Breast epithelium (tissue), 3 donors: ENCODE results near the gene TMEM253.

ENCODE experiments used
- CTCF ChIP-seq, 3 donors: fragments of 450-650 bp; IDR thresholded peaks; one replicate each; pipeline ENCODE4 v1.5.1; 2016 to 2017; ENCODE audit warnings: antibody characterized with exemption in 3 of 3, mild to moderate bottlenecking in 3 of 3, moderate library complexity in 3 of 3
- POLR2A ChIP-seq: fragments of 450-650 bp; IDR thresholded peaks from one replicate; pipeline ENCODE4 v1.6.1; 2016; ENCODE audit warnings: antibody characterized with exemption, mild to moderate bottlenecking, moderate library complexity
- POLR2AphosphoS5 ChIP-seq, 3 donors: sonication (generic); formaldehyde crosslinking; IDR thresholded peaks; one replicate each; pipeline ENCODE4 v1.6.1; 2017; ENCODE audit warnings: antibody characterized with exemption in 3 of 3

- no peak for TF ChIP-seq CTCF (IDR thresholded peaks at IDR 0.05)
- TF ChIP-seq POLR2A = no peak
- no peak for TF ChIP-seq POLR2AphosphoS5 (IDR thresholded peaks at IDR 0.05)
These were observed 22.6 kb downstream of the TMEM253 start for GRCh38 chr14:21123429-21123828.
